Adrenal gland (tissue), 12 donors: ENCODE results near the gene CD22. TPM values are rescaled to one million over a fixed set of nuclear protein-coding genes. Genes with fewer than 3 reads are reported as not detected.

Experiments
- DNase-seq, 7 donors: peaks; one replicate each; pipeline ENCODE4 v3.0.0-alpha.2; 2019 to 2020
- H3K27ac ChIP-seq, 5 donors: fragments of 200-600 bp; sonication (generic) in 4 of 5; 1 replicate in 3 of 5; 2 replicates in 2 of 5; pipeline versions ENCODE4 v1.5.1 to v1.8.0; 2016 to 2020; ENCODE audit warnings: mild to moderate bottlenecking in 1 of 5
- H3K27me3 ChIP-seq: fragments of 200-600 bp; 2 replicates; pipeline ENCODE4 v1.8.0; 2021
- H3K36me3 ChIP-seq, 2 donors: fragments of 200-600 bp; replicated peaks in 1 of 2; 1 replicate in 1 of 2; 2 replicates in 1 of 2; pipeline versions ENCODE4 v1.5.1 to v1.8.0; 2018 to 2022
- H3K4me1 ChIP-seq, 2 donors: fragments of 200-600 bp; replicated peaks in 1 of 2; 1 replicate in 1 of 2; 2 replicates in 1 of 2; pipeline versions ENCODE4 v1.5.1 to v1.8.0; 2018 to 2021
- H3K4me3 ChIP-seq, 4 donors: fragments of 200-600 bp; sonication (generic) in 3 of 4; one replicate each; pipeline ENCODE4 v1.5.1; 2016 to 2018
- H3K9me3 ChIP-seq, 3 donors: fragments of 200-600 bp; sonication (generic) in 1 of 3; replicated peaks in 1 of 3; 1 replicate in 2 of 3; 2 replicates in 1 of 3; pipeline versions ENCODE4 v1.5.1 to v1.8.0; 2016 to 2021
- POLR2A ChIP-seq, 2 donors: fragments of 450-650 bp; IDR thresholded peaks; one replicate each; pipeline ENCODE4 v1.6.1; 2017; ENCODE audit warnings: antibody characterized with exemption in 2 of 2, mild to moderate bottlenecking in 2 of 2, moderate library complexity in 1 of 2
- WGBS, 4 donors: extraction: QIAGEN DNeasy Blood & Tissue Kit in 2 of 4; methylation state at CpG; one replicate each; pipeline versions ENCODE4 v1.1.5 to v1.1.7; 2013 to 2017; 5-methylcytosine and 5-hydroxymethylcytosine counted together
- intact Hi-C, 2 donors: fragments of 100-400 bp; cut with DNase I; formaldehyde crosslinking; loops; one replicate each; pipeline versions ENCODE4 v1.14.1 to v1.15.0; 2022 to 2023
- polyA plus RNA-seq, 3 donors: library from polyadenylated mRNA; stranded (reverse); fragments of 200-250 nt in 2 of 3; fragments of 350-450 nt in 1 of 3; fragmentation: Illumina TruSeq in 1 of 3; extraction: RNeasy Lipid Tissue Mini Kit (QIAGEN cat#74804) in 1 of 3; gene quantifications; one replicate each; pipeline ENCODE4 v1.2.3, GENCODE V29; 2013 to 2014
- total RNA-seq, 9 donors: library from RNA; depleted of rRNA in 4 of 9; stranded (reverse); fragments of >200 nt in 4 of 9; fragments of 120-200 nt in 1 of 9; fragmentation: NEBNext Ultra II Directional in 1 of 9; extraction: Animal tissue kit (Norgen Biotek cat#: 25700) in 1 of 9; gene quantifications; one replicate each; pipeline versions ENCODE4 v1.1.0 to v1.2.4, GENCODE V29; 2013 to 2023
- TF ChIP-seq, protein P1 (sequence below), 6 experiments: fragments of 450-650 bp in 4 of 6; fragments of 200-600 bp in 2 of 6; sonication (generic) in 1 of 6; IDR thresholded peaks; 1 replicate in 5 of 6; 2 replicates in 1 of 6; pipeline versions ENCODE4 v1.5.1 to v1.8.0; 2016 to 2021; ENCODE audit warnings: antibody characterized with exemption in 6 of 6, mild to moderate bottlenecking in 2 of 6, moderate library complexity in 1 of 6
- donor health status: healthy with polysubstance abuse.
- donor health status: Bipolar disorder and iron deficiency.
- donor health status: DM: yes; HTN: yes; CAD: no.
- donor health status: DM: no; HTN: no; CAD: no.
- donor health status: DM: no; HTN: no; CAD: no.
- donor health status: DM: yes; HTN: yes; CAD: no.

Gene CD22
- total and polyA plus RNA-seq, 12 donors: 1.8 to 16.1 (median 6.2) TPM

DNA sequence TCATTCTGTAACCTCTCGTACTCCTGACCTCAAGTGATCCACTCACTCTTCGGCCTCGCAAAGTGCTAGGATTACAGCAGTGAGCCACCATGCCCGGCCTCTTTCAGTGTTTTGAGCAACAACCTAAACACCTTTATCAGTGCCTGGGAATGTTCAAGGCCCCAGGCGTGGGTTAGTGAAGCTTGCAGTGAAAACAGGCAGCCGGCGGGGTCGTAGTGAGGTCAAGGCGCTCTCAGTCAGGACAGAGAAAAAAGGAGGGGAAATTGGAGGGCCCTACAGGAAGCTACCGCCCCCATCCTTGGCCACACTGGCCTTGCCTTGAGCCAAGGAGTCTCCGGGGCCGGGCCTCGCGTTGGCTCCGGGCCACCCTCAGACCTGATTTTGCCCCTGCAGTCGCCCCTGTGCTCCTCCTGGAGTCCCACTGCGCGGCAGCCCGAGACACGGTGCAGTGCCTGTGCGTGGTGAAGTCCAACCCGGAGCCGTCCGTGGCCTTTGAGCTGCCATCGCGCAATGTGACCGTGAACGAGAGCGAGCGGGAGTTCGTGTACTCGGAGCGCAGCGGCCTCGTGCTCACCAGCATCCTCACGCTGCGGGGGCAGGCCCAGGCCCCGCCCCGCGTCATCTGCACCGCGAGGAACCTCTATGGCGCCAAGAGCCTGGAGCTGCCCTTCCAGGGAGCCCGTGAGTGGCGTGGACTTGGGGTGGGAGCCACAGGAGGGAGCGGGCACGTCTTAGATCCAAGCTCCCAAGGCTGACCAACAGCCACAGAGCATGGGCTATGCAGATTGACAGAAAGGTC lies 19.3 kb upstream of the CD22 start:
- TF ChIP-seq POLR2A (IDR thresholded peaks at IDR 0.05): peak in 1 of 2 donors; percentile 28
- TF ChIP-seq, protein P1, sequence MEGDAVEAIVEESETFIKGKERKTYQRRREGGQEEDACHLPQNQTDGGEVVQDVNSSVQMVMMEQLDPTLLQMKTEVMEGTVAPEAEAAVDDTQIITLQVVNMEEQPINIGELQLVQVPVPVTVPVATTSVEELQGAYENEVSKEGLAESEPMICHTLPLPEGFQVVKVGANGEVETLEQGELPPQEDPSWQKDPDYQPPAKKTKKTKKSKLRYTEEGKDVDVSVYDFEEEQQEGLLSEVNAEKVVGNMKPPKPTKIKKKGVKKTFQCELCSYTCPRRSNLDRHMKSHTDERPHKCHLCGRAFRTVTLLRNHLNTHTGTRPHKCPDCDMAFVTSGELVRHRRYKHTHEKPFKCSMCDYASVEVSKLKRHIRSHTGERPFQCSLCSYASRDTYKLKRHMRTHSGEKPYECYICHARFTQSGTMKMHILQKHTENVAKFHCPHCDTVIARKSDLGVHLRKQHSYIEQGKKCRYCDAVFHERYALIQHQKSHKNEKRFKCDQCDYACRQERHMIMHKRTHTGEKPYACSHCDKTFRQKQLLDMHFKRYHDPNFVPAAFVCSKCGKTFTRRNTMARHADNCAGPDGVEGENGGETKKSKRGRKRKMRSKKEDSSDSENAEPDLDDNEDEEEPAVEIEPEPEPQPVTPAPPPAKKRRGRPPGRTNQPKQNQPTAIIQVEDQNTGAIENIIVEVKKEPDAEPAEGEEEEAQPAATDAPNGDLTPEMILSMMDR (IDR thresholded peaks at IDR 0.05): no peak
- DNase-seq: peak in 6 of 7 donors; percentile 76 to 94 (median 90)
- Histone ChIP-seq H3K27ac (peak overlapping the region in 3 of 5 donors; percentile 45 to 84 (median 58)), H3K36me3 (no peaks in the 10 kb centered on the region), H3K9me3 (no peaks in the 10 kb centered on the region), H3K27me3 (no peaks in the 10 kb centered on the region), H3K4me3 (no peak overlapping the region), H3K4me1 (peaks cover 22 to 24% of the 10 kb centered on the region in 2 donors)
- intact Hi-C loops: no loop called here
- WGBS, 4 donors: 35 to 43% (median 42%) methylated on average over 9 to 47 of the region's 47 CpGs

DNA sequence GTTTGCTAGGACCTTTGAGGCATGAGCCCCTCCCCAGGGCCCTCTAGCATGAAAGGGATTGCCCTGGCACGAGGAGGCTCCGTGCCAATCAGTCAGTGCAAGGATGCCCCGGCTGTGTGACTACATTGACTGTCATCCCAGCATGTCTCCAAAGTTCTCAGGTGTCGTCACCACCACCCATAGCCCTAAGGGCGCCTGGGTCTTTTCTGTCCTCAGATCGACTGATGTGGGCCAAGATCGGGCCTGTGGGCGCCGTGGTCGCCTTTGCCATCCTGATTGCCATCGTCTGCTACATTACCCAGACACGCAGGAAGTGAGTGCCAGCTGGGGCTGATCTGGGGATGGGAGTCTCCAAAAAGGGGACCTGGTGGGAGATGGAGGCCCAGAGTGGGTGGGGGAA lies 18.7 kb upstream of the CD22 start:
- intact Hi-C loops: no loop called here
- Histone ChIP-seq H3K27me3 (no peaks in the 10 kb centered on the region), H3K36me3 (no peaks in the 10 kb centered on the region), H3K9me3 (no peaks in the 10 kb centered on the region), H3K27ac (peak overlapping the region in 1 of 5 donors; percentile 84), H3K4me3 (no peak overlapping the region), H3K4me1 (peaks cover 22 to 24% of the 10 kb centered on the region in 2 donors)
- DNase-seq: peak in 1 of 7 donors; percentile 23
- no peak for TF ChIP-seq POLR2A (IDR thresholded peaks at IDR 0.05)
- TF ChIP-seq, protein P1 (IDR thresholded peaks at IDR 0.05): no peak
- 81 to 93% (median 89%) methylated on average over 3 to 12 of the region's 12 CpGs for WGBS, 4 donors

DNA sequence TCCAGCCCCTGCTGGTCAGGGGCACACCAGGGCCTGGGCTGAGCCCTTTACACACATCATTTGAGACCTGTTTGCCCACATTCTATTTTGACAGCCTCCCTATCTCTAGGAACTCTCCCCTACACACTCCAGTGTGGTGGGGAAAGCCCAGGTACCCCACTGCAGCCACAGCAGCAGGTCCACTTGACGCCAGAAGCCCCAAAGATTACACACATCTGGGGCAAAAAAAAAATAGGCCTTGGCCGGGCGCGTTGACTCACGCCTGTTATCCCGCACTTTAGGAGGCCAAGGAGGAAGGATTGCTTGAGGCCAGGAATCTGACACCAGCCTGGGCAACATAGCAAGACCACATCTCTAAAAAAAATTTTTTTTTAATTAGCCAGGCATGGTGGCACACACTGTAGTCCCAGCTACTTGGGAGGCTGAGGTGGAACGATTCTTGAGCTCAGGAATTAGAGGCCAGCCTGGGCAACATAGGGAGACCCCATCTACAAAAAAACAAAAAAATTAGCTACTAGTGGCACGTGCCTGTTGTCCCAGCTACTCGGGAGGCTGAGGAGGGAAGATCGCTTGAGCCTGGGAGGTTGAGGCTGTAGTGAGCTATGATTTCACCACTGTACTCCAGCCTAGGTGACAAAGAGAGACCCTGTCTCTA lies 18.0 kb upstream of the CD22 start:
- intact Hi-C loops: no loop called here
- 93 to 97% (median 96%) methylated on average over 10 of the region's 10 CpGs for WGBS, 4 donors
- H3K9me3 ChIP-seq: no peaks in the 10 kb centered on the region

More for the DNA sequence above, 18.0 kb upstream of the CD22 start:
- Histone ChIP-seq H3K27me3 (no peaks in the 10 kb centered on the region), H3K4me1 (peaks cover 22 to 24% of the 10 kb centered on the region in 2 donors), H3K27ac (no peak overlapping the region), H3K36me3 (no peaks in the 10 kb centered on the region), H3K4me3 (no peak overlapping the region)
- no peak for TF ChIP-seq POLR2A (IDR thresholded peaks at IDR 0.05)
- TF ChIP-seq, protein P1 (IDR thresholded peaks at IDR 0.05): no peak
- no peak for DNase-seq
